ENCODE results near the gene NEUROG2.
A peak's percentile ranks its signal among the peaks of the same experiment; 100 is the strongest.

Gene NEUROG2

GRCh38 chr4:112520598-112521122 is 4.7 kb upstream of the NEUROG2 start:
- TF ChIP-seq POLR2A (IDR thresholded peaks at IDR 0.05; ENCODE audit: extremely low read depth, insufficient read length) (no peak), MAX (IDR thresholded peaks at IDR 0.05; ENCODE audit: low read depth, low read length) (no peak), MYC (IDR thresholded peaks at IDR 0.05; ENCODE audit: low read depth, low read length) (no peak)
- TF ChIP-seq, protein P1, sequence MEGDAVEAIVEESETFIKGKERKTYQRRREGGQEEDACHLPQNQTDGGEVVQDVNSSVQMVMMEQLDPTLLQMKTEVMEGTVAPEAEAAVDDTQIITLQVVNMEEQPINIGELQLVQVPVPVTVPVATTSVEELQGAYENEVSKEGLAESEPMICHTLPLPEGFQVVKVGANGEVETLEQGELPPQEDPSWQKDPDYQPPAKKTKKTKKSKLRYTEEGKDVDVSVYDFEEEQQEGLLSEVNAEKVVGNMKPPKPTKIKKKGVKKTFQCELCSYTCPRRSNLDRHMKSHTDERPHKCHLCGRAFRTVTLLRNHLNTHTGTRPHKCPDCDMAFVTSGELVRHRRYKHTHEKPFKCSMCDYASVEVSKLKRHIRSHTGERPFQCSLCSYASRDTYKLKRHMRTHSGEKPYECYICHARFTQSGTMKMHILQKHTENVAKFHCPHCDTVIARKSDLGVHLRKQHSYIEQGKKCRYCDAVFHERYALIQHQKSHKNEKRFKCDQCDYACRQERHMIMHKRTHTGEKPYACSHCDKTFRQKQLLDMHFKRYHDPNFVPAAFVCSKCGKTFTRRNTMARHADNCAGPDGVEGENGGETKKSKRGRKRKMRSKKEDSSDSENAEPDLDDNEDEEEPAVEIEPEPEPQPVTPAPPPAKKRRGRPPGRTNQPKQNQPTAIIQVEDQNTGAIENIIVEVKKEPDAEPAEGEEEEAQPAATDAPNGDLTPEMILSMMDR (IDR thresholded peaks at IDR 0.05; ENCODE audit: low read depth, low read length) = no peak
- H3K4me3 ChIP-seq (ENCODE audit: low read depth, low read length) = no peak overlapping the region
- DNase-seq (ENCODE audit: low read depth) = no peak

GRCh38 chr4:112519689-112520597 is 4.0 kb upstream of the NEUROG2 start:
- no peak overlapping the region for H3K4me3 ChIP-seq (ENCODE audit: low read depth, low read length)
- no peak for TF ChIP-seq POLR2A (IDR thresholded peaks at IDR 0.05; ENCODE audit: extremely low read depth, insufficient read length)
- TF ChIP-seq, protein P1 (IDR thresholded peaks at IDR 0.05; ENCODE audit: low read depth, low read length) = no peak
- no peak for TF ChIP-seq MYC (IDR thresholded peaks at IDR 0.05; ENCODE audit: low read depth, low read length)
- no peak for TF ChIP-seq MAX (IDR thresholded peaks at IDR 0.05; ENCODE audit: low read depth, low read length)
- DNase-seq (ENCODE audit: low read depth) = no peak

- DNase-seq (ENCODE audit: low read depth) = no peak
- TF ChIP-seq, protein P1 (IDR thresholded peaks at IDR 0.05; ENCODE audit: low read depth, low read length) = no peak
- no peak for TF ChIP-seq MAX (IDR thresholded peaks at IDR 0.05; ENCODE audit: low read depth, low read length)
- TF ChIP-seq POLR2A (IDR thresholded peaks at IDR 0.05; ENCODE audit: extremely low read depth, insufficient read length) = no peak
- no peak for TF ChIP-seq MYC (IDR thresholded peaks at IDR 0.05; ENCODE audit: low read depth, low read length)
- no peak overlapping the region for H3K4me3 ChIP-seq (ENCODE audit: low read depth, low read length)
Observed at GRCh38 chr4:112518675-112519074, 2.7 kb upstream of the NEUROG2 start.

- TF ChIP-seq POLR2A (IDR thresholded peaks at IDR 0.05; ENCODE audit: extremely low read depth, insufficient read length) = no peak
- TF ChIP-seq MAX (IDR thresholded peaks at IDR 0.05; ENCODE audit: low read depth, low read length) = no peak
- no peak for DNase-seq (ENCODE audit: low read depth)
- no peak overlapping the region for H3K4me3 ChIP-seq (ENCODE audit: low read depth, low read length)
Observed at GRCh38 chr4:112517911-112518310, 1.9 kb upstream of the NEUROG2 start.

DNA sequence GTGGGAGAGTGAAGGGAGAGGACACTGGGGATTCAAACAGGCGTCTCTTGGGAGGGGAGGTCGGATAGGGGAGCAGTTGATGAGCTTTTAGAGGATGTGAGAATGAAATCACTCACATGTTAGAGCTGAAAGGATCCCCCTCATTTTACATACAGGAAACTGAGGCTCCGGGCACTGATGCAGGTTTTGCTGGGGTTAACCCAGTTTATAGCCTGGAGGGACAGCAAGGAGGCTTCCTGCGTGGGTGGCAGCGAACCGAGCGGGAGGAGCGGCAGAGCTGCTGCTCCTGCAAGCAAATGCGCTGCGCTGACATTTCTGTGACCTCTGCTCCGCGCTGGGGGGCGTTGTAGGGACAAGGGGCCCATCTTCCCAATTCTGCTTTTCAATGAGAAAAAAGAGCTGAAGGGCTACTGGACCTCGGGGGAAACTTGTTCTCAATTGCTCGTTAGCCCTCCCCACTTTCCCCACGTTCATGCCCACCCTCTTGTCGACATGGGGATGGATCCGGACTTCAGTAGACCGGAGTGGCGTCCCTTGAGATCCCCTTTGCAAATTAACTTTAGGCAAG is 1.2 kb upstream of the NEUROG2 start:
- TF ChIP-seq POLR2A (IDR thresholded peaks at IDR 0.05; ENCODE audit: extremely low read depth, insufficient read length) (no peak), MAX (IDR thresholded peaks at IDR 0.05; ENCODE audit: low read depth, low read length) (no peak)
- TF ChIP-seq, protein P1 (IDR thresholded peaks at IDR 0.05; ENCODE audit: low read depth, low read length) = peak; percentile 21
- H3K4me3 ChIP-seq (ENCODE audit: low read depth, low read length) = peak overlapping the region; percentile 11
- peak; percentile 56 for DNase-seq (ENCODE audit: low read depth)
